Dermis blood vessel endothelial cell (primary cell): Measurements from ENCODE around the gene PTGR3. TPM values are rescaled to one million over a fixed set of nuclear protein-coding genes. Genes with fewer than 3 reads are reported as not detected.

Source experiments
- DNase-seq: peaks from one replicate; pipeline ENCODE4 v3.0.0; 2010
- total RNA-seq: library from RNA; depleted of rRNA; stranded (reverse); fragments of >200 nt; gene quantifications from 2 replicates; pipeline ENCODE4 v1.2.3, GENCODE V29; 2014

PTGR3 gene
- total RNA-seq, 1 donor from 2014 or later = 21.1 TPM

- DNase-seq = no peak
These were observed 6.0 kb upstream of the PTGR3 start for GRCh38 chr18:75214766-75215510.

- peak; percentile 28 for DNase-seq
These were observed 5.4 kb upstream of the PTGR3 start for GRCh38 chr18:75214332-75214690.

GRCh38 chr18:75213611-75214331 lies 4.8 kb upstream of the PTGR3 start:
- DNase-seq = peak; percentile 83

GRCh38 chr18:75212751-75213090 lies 3.8 kb upstream of the PTGR3 start:
- DNase-seq = no peak

- DNase-seq = peak; percentile 58
These were observed 3.2 kb upstream of the PTGR3 start for GRCh38 chr18:75211953-75212750.

GRCh38 chr18:75211626-75211952 lies 2.6 kb upstream of the PTGR3 start:
- peak; percentile 13 for DNase-seq

- peak; percentile 31 for DNase-seq
These were observed 2.2 kb upstream of the PTGR3 start for GRCh38 chr18:75211002-75211621.

- peak; percentile 91 for DNase-seq
These were observed 1.5 kb upstream of the PTGR3 start, which contains the start of gene TSHZ1 for GRCh38 chr18:75210274-75211001. Gene TSHZ1 (plus strand): TSS chr18:75210797. CDS start chr18:75211877, 1,080 bp downstream.

GRCh38 chr18:75209951-75210258 lies 966 bp upstream of the PTGR3 start:
- DNase-seq = no peak

- no peak for DNase-seq
These were observed 157 bp downstream of the PTGR3 start for GRCh38 chr18:75208836-75209128.

GRCh38 chr18:75208155-75208835 lies 644 bp downstream of the PTGR3 start:
- DNase-seq = peak; percentile 61

- DNase-seq = peak; percentile 44
These were observed 1.4 kb downstream of the PTGR3 start for GRCh38 chr18:75207310-75208154.

- no peak for DNase-seq
These were observed 2.3 kb downstream of the PTGR3 start for GRCh38 chr18:75206452-75207309.

GRCh38 chr18:75205514-75206132 lies 3.3 kb downstream of the PTGR3 start:
- DNase-seq = no peak

GRCh38 chr18:75204732-75205513 lies 4.0 kb downstream of the PTGR3 start:
- DNase-seq = no peak

GRCh38 chr18:75204269-75204731 lies 4.6 kb downstream of the PTGR3 start:
- DNase-seq = no peak

- no peak for DNase-seq
These were observed 5.3 kb downstream of the PTGR3 start for GRCh38 chr18:75203416-75204268.
